HEK293 (cell line): Measurements from ENCODE around the gene LHFPL2.

Experiments
- CTCF ChIA-PET: fragments of 350-600 bp; formaldehyde crosslinking; extraction: SDS; loops from one replicate; lab custom pipeline; 2021; ENCODE audit warnings: antibody characterized with exemption; lab: Yijun Ruan, JAX
- POLR2A ChIA-PET: fragments of 300-600 bp; formaldehyde crosslinking; extraction: SDS; loops from one replicate; lab custom pipeline; 2020; ENCODE audit warnings: antibody characterized with exemption, inconsistent platforms; lab: Yijun Ruan, JAX
- H3K27ac ChIP-seq: fragments of 200-500 bp; sonication (Bioruptor generic); 2 replicates; pipeline ENCODE4 v1.5.1; 2014; ENCODE audit warnings: low read depth, low read length, control low read depth, inconsistent platforms; ENCODE audit errors: extremely low read depth
- H3K36me3 ChIP-seq, 2 experiments: fragments of 200-500 bp in 1 of 2; sonication (Bioruptor generic) in 1 of 2; 1 replicate in 1 of 2; 2 replicates in 1 of 2; pipeline ENCODE4 v1.5.1; 2014 to 2017; ENCODE audit warnings: inconsistent platforms in 2 of 2, low read length in 2 of 2; ENCODE audit not compliant: control insufficient read depth in 2 of 2, insufficient read depth in 1 of 2
- H3K4me1 ChIP-seq: fragments of 200-500 bp; sonication (Bioruptor generic); 2 replicates; pipeline ENCODE4 v1.5.1; 2014; ENCODE audit warnings: mild to moderate bottlenecking, low read length, inconsistent platforms; ENCODE audit not compliant: control insufficient read depth, insufficient read depth
- H3K4me3 ChIP-seq: 2 replicates; pipeline ENCODE4 v1.5.1; 2011; ENCODE audit warnings: low read depth, mild to moderate bottlenecking, control low read depth, low read length, moderate library complexity
- H3K9me3 ChIP-seq: fragments of 200-500 bp; sonication (Bioruptor generic); 2 replicates; pipeline ENCODE4 v1.5.1; 2014; ENCODE audit warnings: low read depth, low read length, inconsistent platforms; ENCODE audit not compliant: control insufficient read depth, insufficient read depth
- BCL11A ChIP-seq: fragments of 450-650 bp; formaldehyde crosslinking; IDR thresholded peaks from 2 replicates; pipeline ENCODE4 v1.5.1; 2016; ENCODE audit warnings: low read depth, missing biosample characterization, missing genetic modification characterization
- BCL11B ChIP-seq: fragments of 450-650 bp; formaldehyde crosslinking; IDR thresholded peaks from 2 replicates; pipeline ENCODE4 v1.5.1; 2016; ENCODE audit warnings: low read depth, missing biosample characterization, missing genetic modification characterization
- FEZF1 ChIP-seq: fragments of 450-650 bp; formaldehyde crosslinking; IDR thresholded peaks from 2 replicates; pipeline ENCODE4 v1.5.1; 2016; ENCODE audit warnings: missing biosample characterization, missing genetic modification characterization
- GFI1B ChIP-seq: fragments of 450-650 bp; formaldehyde crosslinking; IDR thresholded peaks from 2 replicates; pipeline ENCODE4 v1.5.1; 2016; ENCODE audit warnings: missing biosample characterization, missing genetic modification characterization
- GLIS2 ChIP-seq: fragments of 450-650 bp; formaldehyde crosslinking; IDR thresholded peaks from 2 replicates; pipeline ENCODE4 v1.5.1; 2016; ENCODE audit warnings: missing biosample characterization, missing genetic modification characterization
- HOXD13 ChIP-seq: sonication (generic); formaldehyde crosslinking; IDR thresholded peaks from 2 replicates; pipeline ENCODE4 v1.8.0; 2022; ENCODE audit warnings: missing genetic modification reagents, borderline replicate concordance
- MEIS1 ChIP-seq: sonication (generic); formaldehyde crosslinking; IDR thresholded peaks from 2 replicates; pipeline ENCODE4 v1.8.1; 2022; ENCODE audit warnings: missing genetic modification reagents, mild to moderate bottlenecking, borderline replicate concordance
- SCRT2 ChIP-seq: fragments of 450-650 bp; formaldehyde crosslinking; IDR thresholded peaks from 2 replicates; pipeline ENCODE4 v1.5.1; 2016; ENCODE audit warnings: missing biosample characterization, missing genetic modification characterization
- WT1 ChIP-seq: fragments of 450-650 bp; formaldehyde crosslinking; IDR thresholded peaks from 2 replicates; pipeline ENCODE4 v1.5.1; 2016; ENCODE audit warnings: missing biosample characterization, missing genetic modification characterization
- YY2 ChIP-seq: fragments of 450-650 bp; formaldehyde crosslinking; IDR thresholded peaks from 2 replicates; pipeline ENCODE4 v1.5.1; 2016; ENCODE audit warnings: missing biosample characterization, missing genetic modification characterization
- ZBTB17 ChIP-seq: fragments of 450-650 bp; formaldehyde crosslinking; IDR thresholded peaks from 2 replicates; pipeline ENCODE4 v1.5.1; 2016; ENCODE audit warnings: missing biosample characterization, missing genetic modification characterization
- ZBTB44 ChIP-seq: fragments of 450-650 bp; IDR thresholded peaks from 2 replicates; pipeline ENCODE4 v1.5.1; 2018; ENCODE audit warnings: missing biosample characterization, mild to moderate bottlenecking, missing genetic modification characterization
- ZNF112 ChIP-seq: fragments of 450-650 bp; formaldehyde crosslinking; IDR thresholded peaks from 2 replicates; pipeline ENCODE4 v1.5.0; 2017; ENCODE audit warnings: missing biosample characterization, missing genetic modification characterization
- ZNF19 ChIP-seq: fragments of 450-650 bp; formaldehyde crosslinking; IDR thresholded peaks from 2 replicates; pipeline ENCODE4; 2016; ENCODE audit warnings: missing biosample characterization, missing genetic modification characterization, low read depth
- ZNF24 ChIP-seq: fragments of 450-650 bp; formaldehyde crosslinking; IDR thresholded peaks from 2 replicates; pipeline ENCODE4 v1.5.1; 2016; ENCODE audit warnings: missing biosample characterization, missing genetic modification characterization
- ZNF248 ChIP-seq: fragments of 450-650 bp; formaldehyde crosslinking; IDR thresholded peaks from 2 replicates; pipeline ENCODE4 v1.5.1; 2017; ENCODE audit warnings: missing biosample characterization, missing genetic modification characterization
- ZNF292 ChIP-seq: fragments of 450-650 bp; formaldehyde crosslinking; IDR thresholded peaks from 2 replicates; pipeline ENCODE4 v1.5.1; 2016; ENCODE audit warnings: low read depth, missing biosample characterization, missing genetic modification characterization, borderline replicate concordance
- ZNF324 ChIP-seq: fragments of 450-650 bp; formaldehyde crosslinking; IDR thresholded peaks from 2 replicates; pipeline ENCODE4 v1.5.1; 2016; ENCODE audit warnings: missing biosample characterization, missing genetic modification characterization
- ZNF366 ChIP-seq: fragments of 450-650 bp; formaldehyde crosslinking; conservative IDR thresholded peaks from 2 replicates; pipeline ENCODE4 v1.5.1; 2016; ENCODE audit warnings: missing biosample characterization, missing genetic modification characterization
- ZNF473 ChIP-seq: fragments of 450-650 bp; formaldehyde crosslinking; IDR thresholded peaks from 2 replicates; pipeline ENCODE4 v1.5.1; 2017; ENCODE audit warnings: missing biosample characterization, missing genetic modification characterization
- ZNF521 ChIP-seq: fragments of 450-650 bp; formaldehyde crosslinking; IDR thresholded peaks from 2 replicates; pipeline ENCODE4 v1.5.1; 2017; ENCODE audit warnings: missing biosample characterization, mild to moderate bottlenecking, missing genetic modification characterization
- ZNF548 ChIP-seq: fragments of 450-650 bp; formaldehyde crosslinking; IDR thresholded peaks from 2 replicates; pipeline ENCODE4 v1.5.1; 2016; ENCODE audit warnings: missing biosample characterization, missing genetic modification characterization
- ZNF585B ChIP-seq: fragments of 450-650 bp; formaldehyde crosslinking; IDR thresholded peaks from 2 replicates; pipeline ENCODE4 v1.5.1; 2016; ENCODE audit warnings: missing biosample characterization, missing genetic modification characterization
- ZNF610 ChIP-seq: fragments of 450-650 bp; formaldehyde crosslinking; IDR thresholded peaks from 2 replicates; pipeline ENCODE4 v1.5.1; 2016; ENCODE audit warnings: missing biosample characterization, missing genetic modification characterization, borderline replicate concordance
- ZNF639 ChIP-seq: fragments of 450-650 bp; formaldehyde crosslinking; IDR thresholded peaks from 2 replicates; pipeline ENCODE4 v1.5.1; 2016; ENCODE audit warnings: missing biosample characterization, missing genetic modification characterization
- ZNF658 ChIP-seq: fragments of 450-650 bp; formaldehyde crosslinking; IDR thresholded peaks from 2 replicates; pipeline ENCODE4; 2016; ENCODE audit warnings: missing biosample characterization, missing genetic modification characterization
- ZNF664 ChIP-seq: fragments of 450-650 bp; formaldehyde crosslinking; IDR thresholded peaks from 2 replicates; pipeline ENCODE4 v1.5.1; 2016; ENCODE audit warnings: missing biosample characterization, missing genetic modification characterization
- ZNF677 ChIP-seq: fragments of 450-650 bp; IDR thresholded peaks from 2 replicates; pipeline ENCODE4 v1.5.0; 2018; ENCODE audit warnings: missing biosample characterization, mild to moderate bottlenecking, missing genetic modification characterization, moderate library complexity
- ZNF704 ChIP-seq: fragments of 450-650 bp; formaldehyde crosslinking; IDR thresholded peaks from 2 replicates; pipeline ENCODE4 v1.5.1; 2016; ENCODE audit warnings: missing biosample characterization, missing genetic modification characterization
- ZSCAN23 ChIP-seq: fragments of 450-650 bp; formaldehyde crosslinking; IDR thresholded peaks from 2 replicates; pipeline ENCODE4 v1.5.1; 2016; ENCODE audit warnings: missing biosample characterization, missing genetic modification characterization
- TF ChIP-seq, protein P1 (sequence below): fragments of 450-650 bp; formaldehyde crosslinking; IDR thresholded peaks from 2 replicates; pipeline ENCODE4 v1.5.1; 2017; ENCODE audit warnings: missing biosample characterization, missing genetic modification characterization

The LHFPL2 gene

DNA sequence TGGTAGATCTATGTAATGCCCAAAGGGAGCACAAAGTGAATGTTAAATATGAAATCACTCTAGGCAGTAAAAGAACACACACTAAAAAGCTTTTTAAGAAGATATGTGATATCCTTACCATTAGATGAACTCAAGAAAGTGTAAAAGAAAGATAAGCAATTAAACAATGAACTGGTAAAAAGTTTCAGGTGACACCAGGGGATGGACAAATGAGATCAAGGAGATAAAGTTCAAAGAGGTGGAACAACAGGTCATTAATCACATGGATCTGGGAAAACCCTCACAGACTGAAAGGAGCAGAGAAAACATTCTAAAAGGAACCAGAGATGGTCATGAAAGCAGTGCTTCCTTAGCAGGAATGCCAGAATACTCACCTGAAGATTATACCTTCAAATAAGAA lies 40.7 kb downstream of the LHFPL2 start (continued):
- TF ChIP-seq WT1 (tag by site-specific recombination): peak; percentile 70
- TF ChIP-seq SCRT2 (tag by site-specific recombination): peak; percentile 84
- TF ChIP-seq ZNF324: no peak
- TF ChIP-seq ZNF658 (tag by site-specific recombination): no peak
- TF ChIP-seq ZNF585B (tag by site-specific recombination): no peak
- TF ChIP-seq ZNF548: no peak
- peak; percentile 28; the same call in 1 of the 2 replicates for TF ChIP-seq ZNF366
- 0 out of 2 replicates have a peak, but pooled peaks have one; percentile 56 for TF ChIP-seq ZSCAN23 (tag by site-specific recombination)
- 0 out of 2 replicates have a peak, but pooled peaks have one; percentile 32 for TF ChIP-seq ZNF610
- TF ChIP-seq ZNF292 (tag by site-specific recombination): no peak
- TF ChIP-seq GLIS2 (tag by site-specific recombination): no peak
- TF ChIP-seq BCL11B (tag by site-specific recombination): no peak
- TF ChIP-seq ZNF24 (tag by site-specific recombination): no peak
- TF ChIP-seq, protein P1, sequence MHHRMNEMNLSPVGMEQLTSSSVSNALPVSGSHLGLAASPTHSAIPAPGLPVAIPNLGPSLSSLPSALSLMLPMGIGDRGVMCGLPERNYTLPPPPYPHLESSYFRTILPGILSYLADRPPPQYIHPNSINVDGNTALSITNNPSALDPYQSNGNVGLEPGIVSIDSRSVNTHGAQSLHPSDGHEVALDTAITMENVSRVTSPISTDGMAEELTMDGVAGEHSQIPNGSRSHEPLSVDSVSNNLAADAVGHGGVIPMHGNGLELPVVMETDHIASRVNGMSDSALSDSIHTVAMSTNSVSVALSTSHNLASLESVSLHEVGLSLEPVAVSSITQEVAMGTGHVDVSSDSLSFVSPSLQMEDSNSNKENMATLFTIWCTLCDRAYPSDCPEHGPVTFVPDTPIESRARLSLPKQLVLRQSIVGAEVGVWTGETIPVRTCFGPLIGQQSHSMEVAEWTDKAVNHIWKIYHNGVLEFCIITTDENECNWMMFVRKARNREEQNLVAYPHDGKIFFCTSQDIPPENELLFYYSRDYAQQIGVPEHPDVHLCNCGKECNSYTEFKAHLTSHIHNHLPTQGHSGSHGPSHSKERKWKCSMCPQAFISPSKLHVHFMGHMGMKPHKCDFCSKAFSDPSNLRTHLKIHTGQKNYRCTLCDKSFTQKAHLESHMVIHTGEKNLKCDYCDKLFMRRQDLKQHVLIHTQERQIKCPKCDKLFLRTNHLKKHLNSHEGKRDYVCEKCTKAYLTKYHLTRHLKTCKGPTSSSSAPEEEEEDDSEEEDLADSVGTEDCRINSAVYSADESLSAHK (tag by site-specific recombination): peak; percentile 41; the same call in 1 of the 2 replicates
- TF ChIP-seq ZNF521: no peak
- no peak for TF ChIP-seq ZNF248 (tag by site-specific recombination)
- TF ChIP-seq ZNF19 (tag by site-specific recombination): no peak
- peak; percentile 90 for TF ChIP-seq FEZF1 (tag by site-specific recombination)
- TF ChIP-seq MEIS1: no peak
- no peak for TF ChIP-seq HOXD13 (CRISPR knock-in tag)
- peak; percentile 86 for TF ChIP-seq ZNF664 (tag by site-specific recombination)
- no peak for TF ChIP-seq ZBTB17 (tag by site-specific recombination)
- TF ChIP-seq ZNF639 (tag by site-specific recombination): peak; percentile 43; the same call in 1 of the 2 replicates
- peak; percentile 79 for TF ChIP-seq ZBTB44 (tag by site-specific recombination)
- TF ChIP-seq BCL11A (tag by site-specific recombination): peak; percentile 75; the same call in 1 of the 2 replicates
- TF ChIP-seq, all 188 proteins: peak for 23

DNA sequence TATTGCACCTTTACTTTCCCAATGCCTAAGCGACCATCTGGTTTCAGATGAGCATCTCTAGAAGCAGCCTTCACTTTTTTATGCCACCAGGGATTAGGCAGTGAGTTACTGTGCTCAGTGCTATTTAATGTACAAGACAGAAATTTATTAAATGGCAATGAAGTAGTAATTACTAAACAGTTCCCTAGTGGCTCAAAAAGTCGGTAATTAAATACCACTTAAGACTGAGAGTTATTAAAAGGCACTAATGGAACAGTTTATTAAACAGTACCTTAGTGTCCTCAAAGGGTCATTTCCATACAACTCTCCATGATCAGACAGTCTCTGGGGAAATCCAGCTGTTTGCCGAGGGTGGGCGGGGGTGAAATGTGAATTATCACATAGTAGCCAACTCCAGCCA lies 42.3 kb downstream of the LHFPL2 start:
- TF ChIP-seq ZNF292 (tag by site-specific recombination) (no peak), ZNF704 (tag by site-specific recombination) (no peak), ZNF677 (tag by site-specific recombination) (no peak), YY2 (tag by site-specific recombination) (no peak), ZNF548 (no peak), ZNF473 (tag by site-specific recombination) (no peak), FEZF1 (tag by site-specific recombination) (no peak), GFI1B (tag by site-specific recombination) (no peak), ZNF112 (no peak)
- no peaks in the 10 kb centered on the region for H3K9me3 ChIP-seq
- no peak overlapping the region for H3K27ac ChIP-seq
- no peak overlapping the region for H3K4me3 ChIP-seq
- ChIA-PET POLR2A (no interaction called here), CTCF (no interaction called here)
- peaks cover 23% of the 10 kb centered on the region for H3K4me1 ChIP-seq
- H3K36me3 ChIP-seq: no peaks in the 10 kb centered on the region; a peak in 1 of 3 replicates
